Esophagus (tissue), 2 donors: ENCODE results near the gene SPANXD. TPM values are rescaled to one million over a fixed set of nuclear protein-coding genes. Genes with fewer than 3 reads are reported as not detected.

Experiments
- H3K27ac ChIP-seq, 2 donors: one replicate each; pipeline ENCODE4 v1.5.1; 2013; ENCODE audit warnings: low read depth in 2 of 2, mild to moderate bottlenecking in 2 of 2, inconsistent platforms in 1 of 2, low read length in 1 of 2, moderate library complexity in 1 of 2
- H3K27me3 ChIP-seq, 2 donors: one replicate each; pipeline ENCODE4 v1.6.1; 2013; ENCODE audit warnings: low read length in 2 of 2, control low read depth in 1 of 2, mild to moderate bottlenecking in 1 of 2; ENCODE audit not compliant: insufficient read depth in 2 of 2, control insufficient read depth in 1 of 2
- H3K36me3 ChIP-seq, 2 donors: one replicate each; pipeline ENCODE4 v1.6.1; 2013; ENCODE audit warnings: low read length in 1 of 2; ENCODE audit not compliant: control insufficient read depth in 2 of 2, insufficient read depth in 2 of 2
- H3K4me1 ChIP-seq, 2 donors: one replicate each; pipeline ENCODE4 v1.6.1; 2013; ENCODE audit warnings: low read length in 1 of 2; ENCODE audit not compliant: control insufficient read depth in 2 of 2, insufficient read depth in 2 of 2
- H3K4me3 ChIP-seq, 2 donors: one replicate each; pipeline ENCODE4 v1.5.1; 2013; ENCODE audit warnings: low read length in 2 of 2, mild to moderate bottlenecking in 2 of 2, low read depth in 1 of 2, moderate library complexity in 1 of 2
- H3K9me3 ChIP-seq, 2 donors: one replicate each; pipeline ENCODE4 v1.6.1; 2013; ENCODE audit warnings: mild to moderate bottlenecking in 2 of 2, low read depth in 1 of 2, low read length in 1 of 2, moderate library complexity in 1 of 2; ENCODE audit not compliant: control insufficient read depth in 2 of 2, insufficient read depth in 1 of 2
- WGBS, 2 donors: extraction: QIAGEN DNeasy Blood & Tissue Kit; methylation state at CpG; one replicate each; pipeline ENCODE4 v1.1.7; 2013; 5-methylcytosine and 5-hydroxymethylcytosine counted together
- polyA plus RNA-seq, 2 donors: library from polyadenylated mRNA; stranded (reverse); fragments of 200-250 nt; gene quantifications; one replicate each; pipeline ENCODE4 v1.2.3, GENCODE V29; 2013
- donor health status: healthy with polysubstance abuse.
- donor health status: Bipolar disorder and iron deficiency.

The SPANXD gene
- polyA plus RNA-seq, 2 donors = not detected

DNA sequence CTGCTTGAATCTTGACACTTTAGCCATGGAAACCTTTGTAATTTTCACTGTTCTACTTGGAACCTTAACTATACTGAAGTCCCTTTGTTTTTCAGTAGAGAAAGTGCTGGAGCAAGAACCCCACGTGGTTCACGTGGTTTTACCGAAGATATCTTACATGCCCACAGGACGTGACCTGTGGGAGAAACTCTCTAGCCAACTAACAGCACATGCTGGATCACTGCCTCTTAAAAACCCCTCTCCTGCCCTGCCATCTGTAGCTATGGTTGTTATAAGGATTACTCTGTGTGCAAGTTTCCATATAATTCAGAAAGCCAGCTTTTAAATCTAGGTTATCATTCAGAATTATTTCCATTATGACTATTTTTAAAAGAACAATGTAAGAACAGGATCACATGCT is 30.2 kb downstream of the SPANXD start:
- no peaks in the 10 kb centered on the region for H3K4me1 ChIP-seq
- H3K4me3 ChIP-seq = no peak overlapping the region
- WGBS, 2 donors = 59 to 75% methylated on average over 4 of the region's 4 CpGs
- no peaks in the 10 kb centered on the region for H3K36me3 ChIP-seq
- no peaks in the 10 kb centered on the region for H3K27me3 ChIP-seq
- H3K27ac ChIP-seq = no peak overlapping the region
- H3K9me3 ChIP-seq = no peaks in the 10 kb centered on the region

DNA sequence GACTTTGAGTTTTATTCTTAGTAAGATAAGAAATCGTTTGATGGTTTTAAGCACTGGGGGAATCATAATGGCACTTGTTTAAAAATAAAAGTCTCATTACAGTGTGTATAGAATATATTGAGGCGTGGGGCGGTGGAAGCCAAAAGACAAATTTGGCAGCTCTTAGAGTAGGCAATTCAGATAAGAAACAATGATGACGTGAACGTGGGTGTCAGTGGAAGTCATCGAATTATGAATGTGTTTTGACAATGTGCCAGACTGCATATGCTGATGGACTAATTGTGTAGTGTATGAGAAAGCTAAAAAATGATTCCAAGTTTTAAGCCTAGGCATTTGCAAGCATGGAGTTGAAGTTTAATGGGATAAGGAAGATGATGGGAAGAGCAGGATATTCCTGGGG is 35.8 kb downstream of the SPANXD start:
- 71% methylated on average over 6 of the region's 6 CpGs for WGBS, 2 donors
- Histone ChIP-seq H3K4me1 (no peaks in the 10 kb centered on the region), H3K27ac (no peak overlapping the region), H3K9me3 (no peaks in the 10 kb centered on the region), H3K4me3 (no peak overlapping the region), H3K27me3 (no peaks in the 10 kb centered on the region), H3K36me3 (no peaks in the 10 kb centered on the region)

DNA sequence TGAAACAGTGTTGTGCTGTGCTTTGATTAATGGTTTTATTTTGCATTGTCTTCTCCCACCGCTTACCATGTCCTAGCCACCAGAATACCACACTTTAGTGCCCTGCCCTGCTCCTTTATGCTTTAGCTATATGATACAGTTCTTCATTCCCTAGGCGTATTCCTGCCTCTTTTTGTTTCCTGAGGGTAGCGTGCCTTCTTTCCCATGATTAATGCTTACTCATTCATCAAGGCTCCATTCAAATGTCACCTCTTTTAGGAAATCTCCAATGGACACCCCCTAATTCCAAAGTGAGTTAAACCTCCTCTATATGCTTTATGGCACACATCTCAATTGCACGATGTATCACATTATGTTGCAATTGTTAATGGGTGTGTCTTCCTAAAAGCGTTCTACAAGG is 46.3 kb downstream of the SPANXD start:
- Histone ChIP-seq H3K4me3 (no peak overlapping the region), H3K4me1 (no peaks in the 10 kb centered on the region), H3K9me3 (no peaks in the 10 kb centered on the region), H3K27ac (no peak overlapping the region), H3K36me3 (no peaks in the 10 kb centered on the region), H3K27me3 (no peaks in the 10 kb centered on the region)
- WGBS, 2 donors = 48 to 61% methylated on average over 5 of the region's 5 CpGs

Other genes starting within 250 kb of the SPANXD start
- not detected for gene SPANXA1, start 114.0 kb downstream of the SPANXD start, polyA plus RNA-seq
- not detected for gene SPANXA2, start 109.0 kb downstream of the SPANXD start, polyA plus RNA-seq
- not detected for gene MAGEC3, start 139.6 kb upstream of the SPANXD start, polyA plus RNA-seq
- not detected for gene MAGEC1, start 205.2 kb upstream of the SPANXD start, polyA plus RNA-seq